Measurements from ENCODE around the gene ZMYM4. TPM values are rescaled to one million over a fixed set of nuclear protein-coding genes. Genes with fewer than 3 reads are reported as not detected.
A peak's percentile ranks its signal among the peaks of the same experiment; 100 is the strongest.

Gene ZMYM4
- total RNA-seq, 2 donors from 2014 or later: 20.2 to 21.1 TPM

DNA sequence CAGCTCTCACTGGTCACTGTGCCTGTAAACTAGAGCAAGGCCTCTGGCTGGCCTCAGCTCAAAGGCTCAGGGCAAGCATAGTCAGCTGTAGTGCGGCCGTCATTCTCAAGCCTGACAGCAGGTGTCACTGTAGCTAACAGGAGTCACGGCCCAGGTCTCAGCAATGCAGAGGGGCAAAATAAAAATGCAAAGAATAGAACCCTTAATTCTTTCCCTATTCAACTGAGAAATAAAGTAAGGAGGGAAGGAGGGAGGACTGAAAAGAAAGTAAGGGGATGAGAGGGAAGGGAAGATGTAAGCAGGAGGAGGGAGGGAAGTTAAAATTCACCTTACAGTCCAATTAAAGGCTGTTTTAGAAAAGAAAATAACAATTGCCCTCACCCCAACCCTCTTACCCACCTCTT is 182.6 kb downstream of the ZMYM4 start:
- no peak overlapping the region for H3K4me3 ChIP-seq
- H3K27me3 ChIP-seq: no peaks in the 10 kb centered on the region
- no peaks in the 10 kb centered on the region for H3K9me3 ChIP-seq
- peaks cover 0 to 34% of the 10 kb centered on the region in 2 donors for H3K4me1 ChIP-seq
- TF ChIP-seq, protein P1, sequence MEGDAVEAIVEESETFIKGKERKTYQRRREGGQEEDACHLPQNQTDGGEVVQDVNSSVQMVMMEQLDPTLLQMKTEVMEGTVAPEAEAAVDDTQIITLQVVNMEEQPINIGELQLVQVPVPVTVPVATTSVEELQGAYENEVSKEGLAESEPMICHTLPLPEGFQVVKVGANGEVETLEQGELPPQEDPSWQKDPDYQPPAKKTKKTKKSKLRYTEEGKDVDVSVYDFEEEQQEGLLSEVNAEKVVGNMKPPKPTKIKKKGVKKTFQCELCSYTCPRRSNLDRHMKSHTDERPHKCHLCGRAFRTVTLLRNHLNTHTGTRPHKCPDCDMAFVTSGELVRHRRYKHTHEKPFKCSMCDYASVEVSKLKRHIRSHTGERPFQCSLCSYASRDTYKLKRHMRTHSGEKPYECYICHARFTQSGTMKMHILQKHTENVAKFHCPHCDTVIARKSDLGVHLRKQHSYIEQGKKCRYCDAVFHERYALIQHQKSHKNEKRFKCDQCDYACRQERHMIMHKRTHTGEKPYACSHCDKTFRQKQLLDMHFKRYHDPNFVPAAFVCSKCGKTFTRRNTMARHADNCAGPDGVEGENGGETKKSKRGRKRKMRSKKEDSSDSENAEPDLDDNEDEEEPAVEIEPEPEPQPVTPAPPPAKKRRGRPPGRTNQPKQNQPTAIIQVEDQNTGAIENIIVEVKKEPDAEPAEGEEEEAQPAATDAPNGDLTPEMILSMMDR (IDR thresholded peaks at IDR 0.05): peak; percentile 78 to 93
- H3K36me3 ChIP-seq: peaks cover 59% of the 10 kb centered on the region
- no peak overlapping the region for H3K27ac ChIP-seq
- DNase-seq (ENCODE audit: low spot score): peak; percentile 88

DNA sequence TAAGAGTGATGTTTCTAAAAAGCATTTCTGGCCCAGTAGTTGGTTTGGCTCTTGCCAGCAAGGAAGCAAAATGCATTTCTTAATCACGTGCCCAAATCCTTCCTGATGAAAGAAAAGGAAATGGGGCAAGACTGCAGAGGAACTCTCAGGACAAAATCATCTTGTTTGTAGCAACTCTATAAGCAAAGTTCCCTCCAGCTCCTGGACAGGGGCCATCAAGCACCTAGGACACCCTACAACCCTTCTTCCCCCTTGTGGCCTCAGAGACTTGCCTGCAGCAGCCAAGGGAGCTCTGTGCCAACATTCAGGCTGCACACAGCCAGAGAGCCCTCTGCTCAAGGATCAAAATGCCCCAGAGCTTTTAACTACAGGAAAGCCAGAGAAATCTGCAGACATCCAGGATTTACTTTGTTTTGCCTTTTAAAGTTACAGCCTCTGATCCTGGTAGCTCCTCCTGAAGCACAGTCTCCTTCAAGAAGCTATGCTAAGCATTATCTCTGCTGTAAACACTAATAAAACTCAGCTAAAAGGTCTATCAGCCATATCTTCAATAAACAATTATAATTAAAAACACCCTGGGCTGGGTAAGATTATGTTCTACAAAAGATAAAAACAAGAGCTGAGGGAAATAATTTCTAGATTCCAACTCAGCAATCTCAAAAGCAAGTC is 183.7 kb downstream of the ZMYM4 start:
- H3K36me3 ChIP-seq: peaks cover 50% of the 10 kb centered on the region
- TF ChIP-seq, protein P1 (IDR thresholded peaks at IDR 0.05): peak in 1 of 2 donors; percentile 39
- DNase-seq (ENCODE audit: low spot score): peak; percentile 66

DNA sequence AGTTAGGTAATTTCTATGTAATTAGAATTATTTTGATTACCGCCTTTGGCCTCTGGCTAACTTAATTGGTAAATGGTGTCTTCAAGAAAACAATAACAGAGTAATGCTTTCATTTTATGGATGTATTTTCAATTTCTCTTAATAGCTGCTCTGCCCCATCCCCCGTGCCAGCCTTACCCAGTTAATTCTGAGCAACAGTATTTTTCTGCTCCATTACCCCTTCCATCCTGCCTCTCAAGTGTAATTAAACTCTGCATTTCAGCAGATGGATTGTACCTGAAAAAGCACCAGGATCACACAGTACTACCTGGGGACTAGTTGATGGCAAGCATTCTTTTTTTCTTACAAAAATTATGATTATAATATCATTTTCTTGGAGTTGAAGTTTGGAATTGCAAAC is 184.5 kb downstream of the ZMYM4 start:
- Histone ChIP-seq H3K27ac (no peak overlapping the region), H3K4me3 (no peak overlapping the region), H3K4me1 (peaks cover 0 to 29% of the 10 kb centered on the region in 2 donors), H3K36me3 (peaks cover 42% of the 10 kb centered on the region), H3K9me3 (no peaks in the 10 kb centered on the region), H3K27me3 (no peaks in the 10 kb centered on the region)
- TF ChIP-seq, protein P1 (IDR thresholded peaks at IDR 0.05): no peak
- DNase-seq (ENCODE audit: low spot score): no peak

More for the DNA sequence above, 183.7 kb downstream of the ZMYM4 start:
- Histone ChIP-seq H3K4me3 (no peak overlapping the region), H3K9me3 (no peaks in the 10 kb centered on the region), H3K4me1 (peaks cover 0 to 34% of the 10 kb centered on the region in 2 donors), H3K27me3 (no peaks in the 10 kb centered on the region), H3K27ac (no peak overlapping the region)

DNA sequence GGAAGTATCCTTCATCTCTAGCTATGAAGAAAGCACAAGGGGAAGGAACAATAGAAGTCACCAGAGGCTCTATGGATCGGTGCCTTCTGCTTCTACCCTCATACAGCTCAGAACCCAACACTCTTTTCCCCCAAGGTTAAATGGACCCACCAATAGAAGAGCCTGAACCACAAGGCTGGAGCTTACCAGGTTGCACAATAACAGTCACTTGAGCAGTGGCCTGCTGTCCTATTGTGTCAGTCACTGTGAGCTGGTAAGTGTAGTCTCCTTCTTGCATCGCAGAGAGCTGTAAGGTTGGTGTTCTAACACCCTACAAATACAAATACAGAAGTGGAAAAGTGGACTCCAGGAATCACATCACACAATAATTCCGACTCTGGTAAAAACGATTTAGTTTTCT is 185.7 kb downstream of the ZMYM4 start:
- peak overlapping the region in 1 of 2 donors; percentile 7 for H3K27ac ChIP-seq
- TF ChIP-seq, protein P1 (IDR thresholded peaks at IDR 0.05): no peak
- H3K27me3 ChIP-seq: no peaks in the 10 kb centered on the region
- H3K9me3 ChIP-seq: no peaks in the 10 kb centered on the region
- peaks cover 0 to 26% of the 10 kb centered on the region in 2 donors for H3K4me1 ChIP-seq
- peaks cover 31% of the 10 kb centered on the region for H3K36me3 ChIP-seq
- H3K4me3 ChIP-seq: no peak overlapping the region
- no peak for DNase-seq (ENCODE audit: low spot score)

DNA sequence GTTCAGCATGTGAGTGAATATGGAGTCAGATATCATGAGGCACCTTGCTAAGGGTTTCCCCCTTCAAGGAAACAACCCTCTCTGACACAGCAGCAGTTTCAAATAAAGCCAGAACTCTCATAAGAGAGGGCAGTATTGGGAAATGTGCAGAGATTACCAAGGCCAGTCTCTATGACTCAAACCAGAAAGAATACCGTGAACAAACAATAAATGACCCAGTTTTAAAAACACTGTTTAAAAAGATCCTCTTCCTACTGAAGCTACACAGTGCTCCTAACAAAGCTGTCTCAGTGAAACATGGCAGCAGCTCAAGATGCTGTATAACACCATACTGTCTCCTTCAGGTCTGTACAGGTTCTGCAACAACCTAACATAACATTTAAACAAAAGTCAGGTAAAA is 186.1 kb downstream of the ZMYM4 start:
- H3K27me3 ChIP-seq: no peaks in the 10 kb centered on the region
- peaks cover 26% of the 10 kb centered on the region for H3K36me3 ChIP-seq
- no peaks in the 10 kb centered on the region for H3K9me3 ChIP-seq
- H3K27ac ChIP-seq: peak overlapping the region in 1 of 2 donors; percentile 4
- H3K4me1 ChIP-seq: peaks cover 0 to 26% of the 10 kb centered on the region in 2 donors
- TF ChIP-seq, protein P1 (IDR thresholded peaks at IDR 0.05): peak in 1 of 2 donors; percentile 19
- H3K4me3 ChIP-seq: no peak overlapping the region
- DNase-seq (ENCODE audit: low spot score): no peak

DNA sequence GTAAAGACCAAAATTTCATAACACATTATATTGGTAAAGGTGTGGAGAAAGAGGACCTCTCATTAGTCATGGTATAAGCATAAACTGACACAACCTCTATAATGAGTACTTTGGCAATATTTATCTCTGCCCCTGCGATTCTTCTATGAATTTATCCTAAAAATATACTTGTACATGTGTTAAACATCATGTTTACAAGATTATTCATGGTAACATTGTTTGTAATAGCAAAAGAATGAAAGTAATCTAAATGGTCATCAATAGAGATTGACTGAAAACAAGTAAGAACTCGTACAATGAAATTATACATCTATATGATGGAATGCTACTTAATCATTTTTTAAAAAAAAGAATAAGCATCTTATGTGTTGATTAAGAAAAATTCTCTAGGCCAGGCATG is 192.3 kb downstream of the ZMYM4 start:
- Histone ChIP-seq H3K27ac (no peak overlapping the region), H3K9me3 (no peaks in the 10 kb centered on the region), H3K4me3 (no peak overlapping the region), H3K27me3 (no peaks in the 10 kb centered on the region), H3K4me1 (no peaks in the 10 kb centered on the region), H3K36me3 (peaks cover 22% of the 10 kb centered on the region)
- TF ChIP-seq, protein P1 (IDR thresholded peaks at IDR 0.05): no peak
- no peak for DNase-seq (ENCODE audit: low spot score)

Measured in right atrium auricular region (tissue), 2 donors.